Hippocampal formation (tissue), 2 donors: ENCODE results near the gene IFT25.
"Not testable (repeated sequence)": the region's sequence is repeated elsewhere in the genome, so short reads cannot be mapped to it uniquely, and the experiment has no call there.

ENCODE experiments used
- DNase-seq, 2 donors: peaks; one replicate each; lab custom pipeline; 2025; lab: John Stamatoyannopoulos, UW

Gene IFT25

GRCh38 chr1:53945433-53946251, at the start of gene IFT25:
TSS of gene IFT25 (minus strand) at chr1:53945699. CDS start at chr1:53940082, 5,617 bp downstream.
- peak; percentile 96 to 97 for DNase-seq

- DNase-seq: not testable (repeated sequence)
Observed at GRCh38 chr1:53994516-53994915, 49.0 kb upstream of the IFT25 start.

- DNase-seq: no peak
Observed at GRCh38 chr1:53992085-53992874, 46.8 kb upstream of the IFT25 start.

GRCh38 chr1:53987880-53988279, 42.4 kb upstream of the IFT25 start:
- DNase-seq: no peak

GRCh38 chr1:53986458-53986857, 41.0 kb upstream of the IFT25 start:
- no peak for DNase-seq

- no peak for DNase-seq
Observed at GRCh38 chr1:53984726-53985125, 39.2 kb upstream of the IFT25 start.

GRCh38 chr1:53982763-53983104, 37.2 kb upstream of the IFT25 start:
- DNase-seq: no peak

- DNase-seq: no peak
Observed at GRCh38 chr1:53982034-53982762, 36.7 kb upstream of the IFT25 start.

GRCh38 chr1:53981220-53981619, 35.7 kb upstream of the IFT25 start:
- DNase-seq: no peak

- DNase-seq: no peak
Observed at GRCh38 chr1:53979712-53980450, 34.4 kb upstream of the IFT25 start.

- DNase-seq: no peak
Observed at GRCh38 chr1:53975861-53976260, 30.4 kb upstream of the IFT25 start.

GRCh38 chr1:53971718-53972117, 26.2 kb upstream of the IFT25 start:
- DNase-seq: no peak

GRCh38 chr1:53969323-53969722, 23.8 kb upstream of the IFT25 start:
- DNase-seq: not testable (repeated sequence)

GRCh38 chr1:53968125-53968513, 22.6 kb upstream of the IFT25 start:
- DNase-seq: no peak

- no peak for DNase-seq
Observed at GRCh38 chr1:53967409-53968124, 22.1 kb upstream of the IFT25 start.

- DNase-seq: no peak
Observed at GRCh38 chr1:53966794-53967193, 21.3 kb upstream of the IFT25 start.

- DNase-seq: no peak
Observed at GRCh38 chr1:53964109-53964508, 18.6 kb upstream of the IFT25 start.

GRCh38 chr1:53963460-53963859, 18.0 kb upstream of the IFT25 start:
- no peak for DNase-seq

- no peak for DNase-seq
Observed at GRCh38 chr1:53962395-53962794, 16.9 kb upstream of the IFT25 start.

GRCh38 chr1:53959664-53960250, 14.3 kb upstream of the IFT25 start:
- DNase-seq: no peak
